ENCODE data around the gene SREBF1. TPM values are rescaled to one million over a fixed set of nuclear protein-coding genes. Genes with fewer than 3 reads are reported as not detected.

The SREBF1 gene
- total RNA-seq, 1 experiment from 2014 or later = 52.0 TPM

DNA sequence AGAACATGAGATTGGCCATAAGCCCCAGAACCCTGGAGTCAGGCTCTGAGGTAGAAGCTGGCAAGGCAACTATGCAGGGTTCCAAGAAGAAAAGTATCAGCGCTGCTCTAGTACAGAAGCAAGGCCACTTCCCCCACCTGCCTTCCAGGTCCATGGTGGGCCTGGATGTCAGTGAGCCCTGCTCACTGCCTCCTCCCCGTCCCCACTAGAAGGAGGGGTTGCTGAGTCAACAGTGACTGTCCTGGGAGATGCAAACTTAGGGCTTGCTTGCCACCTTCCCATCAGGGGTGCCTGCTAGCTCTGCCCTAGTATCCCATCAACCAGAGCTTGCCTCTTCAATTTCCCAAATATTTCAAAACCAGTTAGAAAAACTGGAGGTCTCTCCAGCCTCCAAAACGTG lies 29.6 kb upstream of the SREBF1 start:
- DNase-seq = no peak
- Histone ChIP-seq H3K4me1 (ENCODE audit: low read length) (no peaks in the 10 kb centered on the region), H3K9me2 (replicated peaks; ENCODE audit: insufficient read depth, low read length) (no peaks in the 10 kb centered on the region), H3K4me3 (ENCODE audit: low read length) (no peak overlapping the region), H3K9ac (ENCODE audit: low read length) (no peak overlapping the region), H3K4me2 (ENCODE audit: low read depth, low read length, poor library complexity, severe bottlenecking) (no peak overlapping the region), H3K36me3 (ENCODE audit: insufficient read depth, low read length) (no peaks in the 10 kb centered on the region), H3K79me2 (ENCODE audit: low read length) (no peaks in the 10 kb centered on the region), H4K20me1 (ENCODE audit: insufficient read depth, low read depth, low read length) (no peaks in the 10 kb centered on the region), H3K9me3 (ENCODE audit: low read length) (no peaks in the 10 kb centered on the region), H3K27ac (ENCODE audit: low read length) (no peak overlapping the region), H2AFZ (ENCODE audit: low read length) (no peak overlapping the region), H3K27me3 (ENCODE audit: low read length) (no peaks in the 10 kb centered on the region)

DNA sequence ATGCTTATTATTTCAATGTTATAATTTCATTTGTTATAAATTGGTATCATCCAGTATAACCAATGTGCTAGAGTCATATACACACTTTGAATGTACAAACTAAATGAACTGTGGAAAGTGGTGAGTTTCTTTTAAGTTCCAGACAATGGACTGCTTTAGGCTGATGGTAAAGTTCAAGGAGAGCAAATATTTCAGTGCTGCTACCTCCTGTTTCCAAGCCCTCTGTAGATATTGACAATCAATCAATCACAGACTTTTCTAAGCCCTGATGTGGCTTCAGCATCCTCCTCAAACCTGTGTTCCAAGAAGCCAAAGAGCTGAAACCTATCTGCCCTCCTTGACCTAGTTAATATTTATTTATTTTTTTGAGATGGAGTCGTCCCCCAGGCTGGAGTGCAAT lies 28.2 kb upstream of the SREBF1 start:
- no peaks in the 10 kb centered on the region for H4K20me1 ChIP-seq (ENCODE audit: insufficient read depth, low read depth, low read length)
- no peak for DNase-seq
- no peak overlapping the region for H3K9ac ChIP-seq (ENCODE audit: low read length)
- no peaks in the 10 kb centered on the region for H3K9me3 ChIP-seq (ENCODE audit: low read length)
- H3K79me2 ChIP-seq (ENCODE audit: low read length) = no peaks in the 10 kb centered on the region
- H3K9me2 ChIP-seq (replicated peaks; ENCODE audit: insufficient read depth, low read length) = no peaks in the 10 kb centered on the region
- no peaks in the 10 kb centered on the region for H3K36me3 ChIP-seq (ENCODE audit: insufficient read depth, low read length)
- H2AFZ ChIP-seq (ENCODE audit: low read length) = no peak overlapping the region
- H3K4me3 ChIP-seq (ENCODE audit: low read length) = no peak overlapping the region
- no peak overlapping the region for H3K4me2 ChIP-seq (ENCODE audit: low read depth, low read length, poor library complexity, severe bottlenecking)
- no peaks in the 10 kb centered on the region for H3K27me3 ChIP-seq (ENCODE audit: low read length)
- no peaks in the 10 kb centered on the region for H3K4me1 ChIP-seq (ENCODE audit: low read length)
- H3K27ac ChIP-seq (ENCODE audit: low read length) = no peak overlapping the region

DNA sequence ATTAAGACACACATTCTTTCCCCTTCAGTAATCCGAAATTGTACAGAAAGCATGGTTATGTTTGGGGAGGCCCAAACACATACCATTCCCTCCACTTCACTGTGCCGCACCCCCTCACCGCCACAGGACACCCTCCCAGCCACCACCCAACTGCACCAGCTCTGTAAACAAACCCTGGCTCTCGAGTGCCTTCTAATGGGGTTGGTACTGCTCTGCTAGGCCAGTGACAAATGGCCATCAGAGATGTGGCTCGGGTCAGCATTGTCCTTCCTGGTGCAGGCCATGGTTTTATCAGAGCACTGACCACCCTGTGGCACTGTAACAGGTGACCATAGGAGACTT lies 24.0 kb upstream of the SREBF1 start:
- Histone ChIP-seq H3K4me1 (ENCODE audit: low read length) (no peaks in the 10 kb centered on the region), H2AFZ (ENCODE audit: low read length) (no peak overlapping the region), H3K9ac (ENCODE audit: low read length) (no peak overlapping the region), H3K4me3 (ENCODE audit: low read length) (no peak overlapping the region), H3K27me3 (ENCODE audit: low read length) (no peaks in the 10 kb centered on the region), H3K79me2 (ENCODE audit: low read length) (no peaks in the 10 kb centered on the region), H3K27ac (ENCODE audit: low read length) (no peak overlapping the region), H4K20me1 (ENCODE audit: insufficient read depth, low read depth, low read length) (no peaks in the 10 kb centered on the region), H3K9me2 (replicated peaks; ENCODE audit: insufficient read depth, low read length) (no peaks in the 10 kb centered on the region), H3K9me3 (ENCODE audit: low read length) (no peaks in the 10 kb centered on the region), H3K4me2 (ENCODE audit: low read depth, low read length, poor library complexity, severe bottlenecking) (no peak overlapping the region), H3K36me3 (ENCODE audit: insufficient read depth, low read length) (no peaks in the 10 kb centered on the region)
- DNase-seq = no peak

DNA sequence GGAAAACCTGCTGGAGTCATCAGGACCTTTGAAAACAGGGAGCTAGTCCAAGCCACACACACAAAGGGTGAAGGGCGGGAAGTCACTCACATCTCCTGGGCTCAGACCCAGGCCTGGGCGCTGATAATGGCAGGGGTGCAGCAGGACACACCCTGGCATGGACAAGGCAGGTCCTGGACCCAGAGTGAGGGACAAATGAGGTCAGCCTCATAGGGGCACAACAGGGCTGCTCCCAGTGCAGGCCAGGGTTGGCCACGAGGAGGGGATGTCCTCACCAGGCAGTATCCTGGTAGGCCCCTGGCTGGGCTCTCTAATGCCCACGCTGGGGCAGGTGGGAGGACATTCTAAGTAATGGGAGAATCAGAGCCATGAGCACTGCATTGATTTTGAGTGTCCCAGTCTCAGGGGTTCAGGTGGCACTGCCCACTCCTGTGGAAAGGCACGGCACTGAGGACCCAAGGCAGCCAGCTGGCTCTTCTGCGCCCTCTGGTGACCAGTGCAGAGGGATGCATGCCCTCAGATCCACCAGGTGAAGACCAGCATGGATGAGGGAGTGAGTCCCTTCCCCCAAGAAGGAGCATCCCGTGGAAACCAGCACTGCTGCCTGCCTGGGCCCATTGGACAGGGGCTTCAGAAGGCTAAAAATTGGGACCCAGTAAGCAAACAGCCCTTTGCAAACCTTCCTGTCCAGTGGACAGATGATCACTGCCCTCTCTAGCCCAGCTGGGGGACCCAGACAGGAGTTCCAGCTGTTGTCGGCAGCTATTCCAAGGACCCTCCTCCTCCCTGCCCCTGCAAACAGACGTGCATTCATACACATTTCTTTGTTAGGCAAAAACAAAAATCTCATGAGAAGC lies 23.4 kb upstream of the SREBF1 start:
- Histone ChIP-seq H2AFZ (ENCODE audit: low read length) (no peak overlapping the region), H3K4me3 (ENCODE audit: low read length) (no peak overlapping the region), H3K9me2 (replicated peaks; ENCODE audit: insufficient read depth, low read length) (no peaks in the 10 kb centered on the region), H3K9ac (ENCODE audit: low read length) (no peak overlapping the region), H3K4me2 (ENCODE audit: low read depth, low read length, poor library complexity, severe bottlenecking) (no peak overlapping the region), H3K4me1 (ENCODE audit: low read length) (no peaks in the 10 kb centered on the region), H4K20me1 (ENCODE audit: insufficient read depth, low read depth, low read length) (no peaks in the 10 kb centered on the region), H3K27me3 (ENCODE audit: low read length) (no peaks in the 10 kb centered on the region), H3K79me2 (ENCODE audit: low read length) (no peaks in the 10 kb centered on the region), H3K27ac (ENCODE audit: low read length) (no peak overlapping the region), H3K36me3 (ENCODE audit: insufficient read depth, low read length) (no peaks in the 10 kb centered on the region), H3K9me3 (ENCODE audit: low read length) (no peaks in the 10 kb centered on the region)
- DNase-seq = peak; percentile 84

DNA sequence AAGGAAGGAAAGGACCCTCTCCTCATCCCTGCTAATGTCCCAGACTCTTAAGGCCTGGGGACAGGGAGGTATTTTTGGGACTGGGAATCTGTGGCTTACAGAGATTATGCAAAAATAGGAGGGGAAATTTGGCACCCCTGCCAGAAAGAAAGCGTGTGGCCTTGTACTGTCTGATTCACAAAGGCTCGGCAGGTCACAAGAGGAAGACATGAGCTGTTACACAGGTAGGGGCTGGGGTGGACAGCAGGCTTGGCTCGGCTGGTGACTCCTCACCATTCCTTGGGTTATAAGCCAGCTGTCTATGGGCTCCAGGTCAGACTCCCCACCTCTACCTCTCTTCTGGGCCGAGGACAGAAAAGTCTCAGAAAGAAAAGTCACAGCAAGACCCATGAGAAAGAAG lies 20.7 kb upstream of the SREBF1 start:
- Histone ChIP-seq H3K4me1 (ENCODE audit: low read length) (no peaks in the 10 kb centered on the region), H3K9me2 (replicated peaks; ENCODE audit: insufficient read depth, low read length) (no peaks in the 10 kb centered on the region), H2AFZ (ENCODE audit: low read length) (no peak overlapping the region), H3K36me3 (ENCODE audit: insufficient read depth, low read length) (no peaks in the 10 kb centered on the region), H3K4me3 (ENCODE audit: low read length) (no peak overlapping the region), H3K27ac (ENCODE audit: low read length) (no peak overlapping the region), H3K4me2 (ENCODE audit: low read depth, low read length, poor library complexity, severe bottlenecking) (no peak overlapping the region), H3K9ac (ENCODE audit: low read length) (no peak overlapping the region), H3K9me3 (ENCODE audit: low read length) (no peaks in the 10 kb centered on the region), H3K27me3 (ENCODE audit: low read length) (no peaks in the 10 kb centered on the region), H4K20me1 (ENCODE audit: insufficient read depth, low read depth, low read length) (no peaks in the 10 kb centered on the region), H3K79me2 (ENCODE audit: low read length) (no peaks in the 10 kb centered on the region)
- no peak for DNase-seq

DNA sequence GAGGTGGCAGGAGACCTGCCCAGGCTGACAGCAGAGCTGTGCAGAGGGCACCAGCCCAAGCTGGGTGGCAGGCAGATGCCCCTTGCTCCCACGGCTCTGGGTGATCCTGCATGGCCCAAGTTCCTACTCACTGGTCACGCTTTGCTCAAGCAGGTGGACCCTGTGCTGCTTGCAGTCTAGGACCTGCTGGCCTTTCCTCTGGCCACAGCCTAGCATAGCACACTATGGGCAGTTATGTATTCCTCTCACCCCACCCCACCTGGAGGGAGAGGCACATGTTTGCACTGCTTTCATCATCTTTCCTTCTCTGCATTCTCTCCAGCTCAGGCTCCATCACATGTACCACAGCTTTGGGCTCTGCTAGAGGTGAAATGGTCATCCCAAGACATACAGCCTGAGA lies 19.6 kb upstream of the SREBF1 start:
- no peak overlapping the region for H3K9ac ChIP-seq (ENCODE audit: low read length)
- H4K20me1 ChIP-seq (ENCODE audit: insufficient read depth, low read depth, low read length) = no peaks in the 10 kb centered on the region
- no peaks in the 10 kb centered on the region for H3K79me2 ChIP-seq (ENCODE audit: low read length)
- no peaks in the 10 kb centered on the region for H3K4me1 ChIP-seq (ENCODE audit: low read length)
- no peak for DNase-seq
- no peak overlapping the region for H3K4me3 ChIP-seq (ENCODE audit: low read length)
- no peaks in the 10 kb centered on the region for H3K27me3 ChIP-seq (ENCODE audit: low read length)
- no peaks in the 10 kb centered on the region for H3K36me3 ChIP-seq (ENCODE audit: insufficient read depth, low read length)
- no peaks in the 10 kb centered on the region for H3K9me2 ChIP-seq (replicated peaks; ENCODE audit: insufficient read depth, low read length)
- H2AFZ ChIP-seq (ENCODE audit: low read length) = no peak overlapping the region
- H3K27ac ChIP-seq (ENCODE audit: low read length) = no peak overlapping the region
- H3K4me2 ChIP-seq (ENCODE audit: low read depth, low read length, poor library complexity, severe bottlenecking) = no peak overlapping the region
- H3K9me3 ChIP-seq (ENCODE audit: low read length) = no peaks in the 10 kb centered on the region

DNA sequence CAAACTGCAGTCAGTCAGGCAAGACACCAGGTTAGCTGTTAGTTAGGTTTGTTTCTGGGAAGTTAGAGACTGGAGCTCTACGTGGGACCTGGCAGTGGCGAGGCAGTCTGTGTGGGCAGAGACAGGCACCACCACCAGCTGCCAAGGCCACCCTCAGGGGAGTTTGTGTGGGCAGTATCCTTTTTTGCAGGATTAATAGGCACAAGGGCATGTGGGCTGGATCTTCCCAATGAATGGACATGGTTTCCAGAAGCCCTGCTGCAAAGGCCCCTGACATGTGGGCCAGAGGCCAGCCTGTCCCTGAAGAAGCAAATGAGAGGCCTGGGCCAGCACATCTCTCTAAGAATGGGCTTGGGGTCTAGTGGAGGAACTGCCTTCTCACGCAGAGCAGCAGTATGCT lies 19.2 kb upstream of the SREBF1 start:
- Histone ChIP-seq H4K20me1 (ENCODE audit: insufficient read depth, low read depth, low read length) (no peaks in the 10 kb centered on the region), H3K36me3 (ENCODE audit: insufficient read depth, low read length) (no peaks in the 10 kb centered on the region), H3K4me1 (ENCODE audit: low read length) (no peaks in the 10 kb centered on the region)

DNA sequence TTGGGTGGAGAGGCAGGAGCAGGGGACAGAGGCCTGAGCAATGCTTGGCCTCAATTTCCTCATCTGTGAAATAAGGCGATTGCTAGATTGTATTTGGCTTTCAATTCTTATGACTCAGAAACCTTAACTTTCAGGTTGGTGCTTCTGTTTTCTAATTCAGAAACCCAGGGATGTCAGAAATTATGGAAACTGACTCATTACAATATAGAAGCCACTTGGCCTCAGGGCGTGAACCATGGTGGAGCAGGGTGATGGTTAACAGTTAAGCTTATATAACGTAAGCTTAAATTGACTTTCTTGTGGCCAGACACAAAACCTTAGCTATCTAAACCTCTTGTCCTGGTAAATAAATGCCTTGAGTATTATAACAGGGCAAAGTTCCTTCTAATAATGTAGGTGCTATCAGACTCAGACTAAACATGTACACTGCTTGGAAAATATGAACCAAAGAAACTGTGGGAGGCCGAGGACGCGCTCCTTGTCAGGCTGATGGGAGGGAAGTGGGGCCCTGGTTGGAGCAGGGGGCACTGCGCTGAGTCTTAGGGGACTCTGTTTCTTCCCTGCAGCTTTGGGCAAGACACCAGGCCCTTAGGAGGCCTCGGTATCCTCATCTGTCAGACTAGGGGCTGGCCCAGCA lies 17.1 kb upstream of the SREBF1 start:
- Histone ChIP-seq H3K9me3 (ENCODE audit: low read length) (no peaks in the 10 kb centered on the region), H3K4me3 (ENCODE audit: low read length) (no peak overlapping the region), H3K36me3 (ENCODE audit: insufficient read depth, low read length) (no peaks in the 10 kb centered on the region), H2AFZ (ENCODE audit: low read length) (no peak overlapping the region), H3K79me2 (ENCODE audit: low read length) (no peaks in the 10 kb centered on the region), H3K9ac (ENCODE audit: low read length) (no peak overlapping the region), H3K27ac (ENCODE audit: low read length) (no peak overlapping the region), H3K4me2 (ENCODE audit: low read depth, low read length, poor library complexity, severe bottlenecking) (no peak overlapping the region), H3K9me2 (replicated peaks; ENCODE audit: insufficient read depth, low read length) (no peaks in the 10 kb centered on the region), H4K20me1 (ENCODE audit: insufficient read depth, low read depth, low read length) (no peaks in the 10 kb centered on the region), H3K4me1 (ENCODE audit: low read length) (peaks cover 16% of the 10 kb centered on the region), H3K27me3 (ENCODE audit: low read length) (no peaks in the 10 kb centered on the region)
- DNase-seq = no peak

More for the DNA sequence above, 19.2 kb upstream of the SREBF1 start:
- H3K9me3 ChIP-seq (ENCODE audit: low read length) = no peaks in the 10 kb centered on the region
- no peak overlapping the region for H3K4me3 ChIP-seq (ENCODE audit: low read length)
- H3K9ac ChIP-seq (ENCODE audit: low read length) = no peak overlapping the region
- H2AFZ ChIP-seq (ENCODE audit: low read length) = no peak overlapping the region
- no peak for DNase-seq
- no peak overlapping the region for H3K27ac ChIP-seq (ENCODE audit: low read length)
- H3K27me3 ChIP-seq (ENCODE audit: low read length) = no peaks in the 10 kb centered on the region
- H3K9me2 ChIP-seq (replicated peaks; ENCODE audit: insufficient read depth, low read length) = no peaks in the 10 kb centered on the region
- H3K4me2 ChIP-seq (ENCODE audit: low read depth, low read length, poor library complexity, severe bottlenecking) = no peak overlapping the region
- H3K79me2 ChIP-seq (ENCODE audit: low read length) = no peaks in the 10 kb centered on the region

All from Karpas-422 (cell line).